Measurements from ENCODE around the gene CBFA2T3. TPM values are rescaled to one million over a fixed set of nuclear protein-coding genes. Genes with fewer than 3 reads are reported as not detected.

The CBFA2T3 gene
- total and polyA plus RNA-seq, 2 of the 8 experiments (the other 6 are each of a cell fraction or from before 2014, with no cell fraction given) = 0.51 to 1.3 TPM

GRCh38 chr16:89003831-89004208 lies 26.8 kb upstream of the CBFA2T3 start (continued):
- TF ChIP-seq FOSL1 (IDR thresholded peaks at IDR 0.05; ENCODE audit: insufficient read depth, low read depth, low read length) = no peak
